Activated T-cell treated with anti-CD3 and anti-CD28 coated beads for 24 hours (primary cell): ENCODE measurements around the gene TSSK6.

Experiments used
- DNase-seq: peaks from one replicate; pipeline ENCODE4 v3.0.0-alpha.2; 2020; ENCODE audit warnings: low read depth

The TSSK6 gene

GRCh38 chr19:19504754-19505668 lies 10.3 kb downstream of the TSSK6 start:
- no peak for DNase-seq

- DNase-seq = no peak
Measured at GRCh38 chr19:19502808-19503602, 12.3 kb downstream of the TSSK6 start.

- no peak for DNase-seq
Measured at GRCh38 chr19:19502281-19502680, 13.1 kb downstream of the TSSK6 start.

- DNase-seq = no peak
Measured at GRCh38 chr19:19501798-19502197, 13.6 kb downstream of the TSSK6 start.

GRCh38 chr19:19500975-19501644 lies 14.2 kb downstream of the TSSK6 start:
- DNase-seq = no peak

- no peak for DNase-seq
Measured at GRCh38 chr19:19499272-19499995, 15.9 kb downstream of the TSSK6 start.

- DNase-seq = no peak
Measured at GRCh38 chr19:19498255-19498991, 16.9 kb downstream of the TSSK6 start.

- DNase-seq = no peak
Measured at GRCh38 chr19:19495614-19496603, 19.4 kb downstream of the TSSK6 start.

- DNase-seq = no peak
Measured at GRCh38 chr19:19493841-19494546, 21.4 kb downstream of the TSSK6 start.

GRCh38 chr19:19492026-19492610 lies 23.2 kb downstream of the TSSK6 start:
- DNase-seq = no peak

- no peak for DNase-seq
Measured at GRCh38 chr19:19491321-19492025, 23.9 kb downstream of the TSSK6 start.

GRCh38 chr19:19490214-19490968 lies 25.0 kb downstream of the TSSK6 start:
- peak; percentile 79 for DNase-seq

- no peak for DNase-seq
Measured at GRCh38 chr19:19489804-19490204, 25.5 kb downstream of the TSSK6 start.

GRCh38 chr19:19488875-19489690 lies 26.3 kb downstream of the TSSK6 start:
- peak; percentile 74 for DNase-seq

- DNase-seq = no peak
Measured at GRCh38 chr19:19487950-19488874, 27.1 kb downstream of the TSSK6 start.
